Activated CD4-positive, alpha-beta memory T cell treated with anti-CD3 and anti-CD28 coated beads, Interleukin-2, amount 10 ng/mL, durations not matched to agents 7 days and 5 days (primary cell): ENCODE results near the gene UNC13A. TPM values are rescaled to one million over a fixed set of nuclear protein-coding genes. Genes with fewer than 3 reads are reported as not detected.

Experiments used
- CTCF ChIA-PET: fragments of 350-600 bp; sonication (Branson Sonifier 250); formaldehyde crosslinking; loops from one replicate; lab custom pipeline; 2021; ENCODE audit warnings: antibody characterized with exemption, inconsistent platforms; lab: Charles Lee
- POLR2A ChIA-PET: fragments of 350-600 bp; sonication (Branson Sonifier 250); formaldehyde crosslinking; loops from one replicate; lab custom pipeline; 2021; ENCODE audit warnings: antibody characterized with exemption; lab: Charles Lee
- DNase-seq: peaks from one replicate; pipeline ENCODE4 v3.0.0-alpha.2; 2020
- H3K27ac Mint-ChIP-seq: one replicate; pipeline ENCODE4 v1.8.0; 2021; ENCODE audit warnings: mild to moderate bottlenecking, mixed read lengths
- H3K27me3 Mint-ChIP-seq: one replicate; pipeline ENCODE4 v1.8.0; 2021; ENCODE audit warnings: mixed read lengths
- H3K36me3 Mint-ChIP-seq: one replicate; pipeline ENCODE4 v1.8.0; 2021; ENCODE audit warnings: low read depth, mixed read lengths
- H3K4me1 Mint-ChIP-seq: one replicate; pipeline ENCODE4 v1.8.0; 2021; ENCODE audit warnings: mixed read lengths
- H3K4me3 Mint-ChIP-seq: one replicate; pipeline ENCODE4 v1.8.0; 2021; ENCODE audit warnings: mild to moderate bottlenecking, mixed read lengths
- H3K9me3 Mint-ChIP-seq: one replicate; pipeline ENCODE4 v1.8.0; 2021; ENCODE audit warnings: mixed read lengths
- total RNA-seq, 2 experiments: library from RNA; stranded (reverse); gene quantifications; one replicate each; pipeline ENCODE4 v1.2.3, GENCODE V29; 2021

UNC13A gene
- total RNA-seq, 2 experiments from 2014 or later: 0.03 TPM; not detected in 1

- ChIA-PET CTCF (no interaction called here), POLR2A (no interaction called here)
- Mint-ChIP-seq H3K27ac (no peak overlapping the region), H3K27me3 (peaks cover 17% of the 10 kb centered on the region), H3K36me3 (no peaks in the 10 kb centered on the region), H3K4me3 (no peak overlapping the region), H3K4me1 (peaks cover 3% of the 10 kb centered on the region), H3K9me3 (no peaks in the 10 kb centered on the region)
- DNase-seq: no peak
These were observed 72.1 kb downstream of the UNC13A start for GRCh38 chr19:17615889-17616685.

GRCh38 chr19:17614476-17614875 is 73.7 kb downstream of the UNC13A start:
- no peaks in the 10 kb centered on the region for H3K9me3 Mint-ChIP-seq
- CTCF ChIA-PET: no interaction called here
- DNase-seq: no peak
- POLR2A ChIA-PET: no interaction called here
- H3K27ac Mint-ChIP-seq: no peak overlapping the region
- no peaks in the 10 kb centered on the region for H3K36me3 Mint-ChIP-seq
- H3K4me1 Mint-ChIP-seq: peaks cover 3% of the 10 kb centered on the region
- no peak overlapping the region for H3K4me3 Mint-ChIP-seq
- peaks cover 16% of the 10 kb centered on the region for H3K27me3 Mint-ChIP-seq

- Mint-ChIP-seq H3K4me1 (peaks cover 3% of the 10 kb centered on the region), H3K36me3 (no peaks in the 10 kb centered on the region), H3K9me3 (no peaks in the 10 kb centered on the region), H3K27me3 (peaks cover 5% of the 10 kb centered on the region), H3K27ac (no peak overlapping the region), H3K4me3 (no peak overlapping the region)
- CTCF ChIA-PET: no interaction called here
- POLR2A ChIA-PET: interaction anchor here (1.2 kb wide), 1 partner anchor 11 kb away, joined by 3 read pairs; no protein-coding TSS in a partner anchor
- DNase-seq: no peak
These were observed 76.5 kb downstream of the UNC13A start for GRCh38 chr19:17611462-17612244.

GRCh38 chr19:17610384-17610783 is 77.8 kb downstream of the UNC13A start:
- ChIA-PET CTCF (interaction anchor here (1.0 kb wide), 1 partner anchor 11 kb away, joined by 3 read pairs; no protein-coding TSS in a partner anchor), POLR2A (interaction anchor here (1.2 kb wide), 1 partner anchor 12 kb away, joined by 3 read pairs; no protein-coding TSS in a partner anchor)
- Mint-ChIP-seq H3K36me3 (no peaks in the 10 kb centered on the region), H3K9me3 (no peaks in the 10 kb centered on the region), H3K4me3 (no peak overlapping the region), H3K4me1 (peaks cover 9% of the 10 kb centered on the region), H3K27ac (no peak overlapping the region), H3K27me3 (peaks cover 3% of the 10 kb centered on the region)
- DNase-seq: no peak

- H3K4me1 Mint-ChIP-seq: peaks cover 9% of the 10 kb centered on the region
- H3K27ac Mint-ChIP-seq: no peak overlapping the region
- POLR2A ChIA-PET: no interaction called here
- CTCF ChIA-PET: interaction anchor here (2.9 kb wide), 1 partner anchor 14 kb away, joined by 23 read pairs; no protein-coding TSS in a partner anchor
- no peaks in the 10 kb centered on the region for H3K36me3 Mint-ChIP-seq
- H3K9me3 Mint-ChIP-seq: no peaks in the 10 kb centered on the region
- H3K27me3 Mint-ChIP-seq: peaks cover 16% of the 10 kb centered on the region
- DNase-seq: no peak
- no peak overlapping the region for H3K4me3 Mint-ChIP-seq
These were observed 80.2 kb downstream of the UNC13A start for GRCh38 chr19:17607936-17608335.

GRCh38 chr19:17606590-17607185 is 81.5 kb downstream of the UNC13A start:
- POLR2A ChIA-PET: interaction anchor here (0.7 to 1.3 kb wide), 5 partner anchors 12 to 244 kb away, joined by 3 to 5 read pairs (median 3); no protein-coding TSS in a partner anchor
- Mint-ChIP-seq H3K4me1 (peaks cover 9% of the 10 kb centered on the region), H3K9me3 (no peaks in the 10 kb centered on the region), H3K27me3 (peaks cover 27% of the 10 kb centered on the region), H3K36me3 (no peaks in the 10 kb centered on the region), H3K27ac (no peak overlapping the region), H3K4me3 (peak overlapping the region; percentile 68)
- CTCF ChIA-PET: interaction anchor here (1.1 to 2.9 kb wide), 5 partner anchors 15 to 326 kb away, joined by 3 to 23 read pairs (median 4); partner anchors contain the start of genes CCDC124, PGLS and RPL18A
- DNase-seq: no peak

GRCh38 chr19:17605761-17606589 is 82.2 kb downstream of the UNC13A start:
- H3K9me3 Mint-ChIP-seq: no peaks in the 10 kb centered on the region
- ChIA-PET POLR2A (interaction anchor here (0.6 to 1.3 kb wide), 9 partner anchors 12 to 244 kb away, joined by 3 to 5 read pairs (median 3); partner anchors contain the start of gene PGLS), CTCF (interaction anchor here (0.8 to 2.9 kb wide), 6 partner anchors 16 to 326 kb away, joined by 3 to 23 read pairs (median 4); partner anchors contain the start of genes CCDC124, MAP1S, PGLS and RPL18A)
- peak overlapping the region; percentile 68 for H3K4me3 Mint-ChIP-seq
- H3K4me1 Mint-ChIP-seq: peaks cover 9% of the 10 kb centered on the region
- H3K27ac Mint-ChIP-seq: no peak overlapping the region
- H3K36me3 Mint-ChIP-seq: no peaks in the 10 kb centered on the region
- H3K27me3 Mint-ChIP-seq: peaks cover 34% of the 10 kb centered on the region
- peak; percentile 79 for DNase-seq

GRCh38 chr19:17605117-17605516 is 83.0 kb downstream of the UNC13A start:
- Mint-ChIP-seq H3K4me1 (peaks cover 9% of the 10 kb centered on the region), H3K27me3 (peaks cover 35% of the 10 kb centered on the region), H3K4me3 (no peak overlapping the region), H3K9me3 (no peaks in the 10 kb centered on the region), H3K36me3 (no peaks in the 10 kb centered on the region), H3K27ac (no peak overlapping the region)
- CTCF ChIA-PET: interaction anchor here (1.5 kb wide), 1 partner anchor 94 kb away, joined by 4 read pairs; the partner anchor contains the start of gene PGLS
- POLR2A ChIA-PET: interaction anchor here (1.0 to 1.4 kb wide), 3 partner anchors 17 to 198 kb away, joined by 3 to 4 read pairs (median 3); no protein-coding TSS in a partner anchor
- no peak for DNase-seq

- no peaks in the 10 kb centered on the region for H3K9me3 Mint-ChIP-seq
- H3K36me3 Mint-ChIP-seq: no peaks in the 10 kb centered on the region
- H3K4me1 Mint-ChIP-seq: peaks cover 9% of the 10 kb centered on the region
- peaks cover 35% of the 10 kb centered on the region for H3K27me3 Mint-ChIP-seq
- no peak overlapping the region for H3K4me3 Mint-ChIP-seq
- no peak for DNase-seq
- POLR2A ChIA-PET: interaction anchor here (1.4 kb wide), 1 partner anchor 17 kb away, joined by 4 read pairs; no protein-coding TSS in a partner anchor
- CTCF ChIA-PET: interaction anchor here (0.9 kb wide), 1 partner anchor 31 kb away, joined by 3 read pairs; no protein-coding TSS in a partner anchor
- H3K27ac Mint-ChIP-seq: no peak overlapping the region
These were observed 83.7 kb downstream of the UNC13A start for GRCh38 chr19:17604372-17605025.

GRCh38 chr19:17602872-17603510 is 85.2 kb downstream of the UNC13A start:
- Mint-ChIP-seq H3K27me3 (peaks cover 37% of the 10 kb centered on the region), H3K4me1 (peaks cover 16% of the 10 kb centered on the region), H3K4me3 (no peak overlapping the region), H3K36me3 (no peaks in the 10 kb centered on the region), H3K9me3 (no peaks in the 10 kb centered on the region), H3K27ac (no peak overlapping the region)
- no peak for DNase-seq
- POLR2A ChIA-PET: interaction anchor here (0.6 to 0.9 kb wide), 2 partner anchors 257 to 911 kb away, joined by 3 read pairs; partner anchors contain the start of gene RPL18A
- CTCF ChIA-PET: no interaction called here

- peaks cover 16% of the 10 kb centered on the region for H3K4me1 Mint-ChIP-seq
- POLR2A ChIA-PET: no interaction called here
- peaks cover 37% of the 10 kb centered on the region for H3K27me3 Mint-ChIP-seq
- CTCF ChIA-PET: no interaction called here
- no peaks in the 10 kb centered on the region for H3K9me3 Mint-ChIP-seq
- H3K27ac Mint-ChIP-seq: no peak overlapping the region
- no peak overlapping the region for H3K4me3 Mint-ChIP-seq
- DNase-seq: no peak
- no peaks in the 10 kb centered on the region for H3K36me3 Mint-ChIP-seq
These were observed 85.9 kb downstream of the UNC13A start for GRCh38 chr19:17602217-17602616.
